ENCODE measurements around the gene AUTS2. TPM values are rescaled to one million over a fixed set of nuclear protein-coding genes. Genes with fewer than 3 reads are reported as not detected.

Gene AUTS2
- total and polyA plus RNA-seq, 10 of the 15 experiments (the other 5 are each of a cell fraction or from before 2014, with no cell fraction given): 6.4 to 55.6 (median 21.6) TPM

GRCh38 chr7:69739190-69739589, 140.9 kb downstream of the AUTS2 start (continued):
- TF ChIP-seq CTCF (IDR thresholded peaks at IDR 0.05 in 2 of 3, conservative IDR thresholded peaks at IDR 0.05 in 1 of 3; ENCODE audit: control insufficient read depth in 2 of 3, extremely low read depth in 1 of 3, insufficient read depth in 1 of 3, low read depth in 3 of 3, low read length in 3 of 3): no peak
- peak; percentile 93 for TF ChIP-seq BMI1 (IDR thresholded peaks at IDR 0.05; ENCODE audit: borderline replicate concordance)
- no peak for TF ChIP-seq HCFC1 (IDR thresholded peaks at IDR 0.05; ENCODE audit: low read length)
- TF ChIP-seq EP300 (IDR thresholded peaks at IDR 0.05; ENCODE audit: borderline replicate concordance in 1 of 2, control insufficient read depth in 1 of 2, low read depth in 2 of 2, low read length in 2 of 2): peak; percentile 97 to 98
- TF ChIP-seq EZH2 (IDR thresholded peaks at IDR 0.05; ENCODE audit: borderline replicate concordance, control insufficient read depth, low read depth, low read length): no peak
- TF ChIP-seq MXI1 (IDR thresholded peaks at IDR 0.05; ENCODE audit: low read depth, low read length): peak; percentile 53; the same call in 1 of the 2 replicates
- peak; percentile 90 for TF ChIP-seq ZNF24 (IDR thresholded peaks at IDR 0.05)
- no peak for TF ChIP-seq RB1 (IDR thresholded peaks at IDR 0.05; ENCODE audit: borderline replicate concordance)
- peak; percentile 100 for TF ChIP-seq IRF4 (IDR thresholded peaks at IDR 0.05; ENCODE audit: low read depth, low read length)
- TF ChIP-seq, protein P1, sequence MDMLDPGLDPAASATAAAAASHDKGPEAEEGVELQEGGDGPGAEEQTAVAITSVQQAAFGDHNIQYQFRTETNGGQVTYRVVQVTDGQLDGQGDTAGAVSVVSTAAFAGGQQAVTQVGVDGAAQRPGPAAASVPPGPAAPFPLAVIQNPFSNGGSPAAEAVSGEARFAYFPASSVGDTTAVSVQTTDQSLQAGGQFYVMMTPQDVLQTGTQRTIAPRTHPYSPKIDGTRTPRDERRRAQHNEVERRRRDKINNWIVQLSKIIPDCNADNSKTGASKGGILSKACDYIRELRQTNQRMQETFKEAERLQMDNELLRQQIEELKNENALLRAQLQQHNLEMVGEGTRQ (IDR thresholded peaks at IDR 0.05; ENCODE audit: borderline replicate concordance, low read depth, low read length): no peak
- no peak for TF ChIP-seq SUZ12 (IDR thresholded peaks at IDR 0.05; ENCODE audit: unreplicated experiment)
- no peak for TF ChIP-seq BRCA1 (IDR thresholded peaks at IDR 0.05; ENCODE audit: low read depth, low read length)
- no peak for TF ChIP-seq POLR2AphosphoS5 (IDR thresholded peaks at IDR 0.05; ENCODE audit: low read length)
- no peak for TF ChIP-seq RFX5 (IDR thresholded peaks at IDR 0.05; ENCODE audit: low read depth, low read length)
- no peak for TF ChIP-seq NRF1 (conservative IDR thresholded peaks at IDR 0.05; ENCODE audit: low read depth, low read length)
- peak; percentile 95 for TF ChIP-seq BACH1 (IDR thresholded peaks at IDR 0.05; ENCODE audit: borderline replicate concordance)
- TF ChIP-seq FOS (IDR thresholded peaks at IDR 0.05; ENCODE audit: borderline replicate concordance, extremely low read depth, insufficient read length): no peak
- TF ChIP-seq CHD1 (IDR thresholded peaks at IDR 0.05; ENCODE audit: low read depth, low read length): no peak
- no peak for TF ChIP-seq SIX5 (IDR thresholded peaks at IDR 0.05; ENCODE audit: low read depth, low read length, severe bottlenecking)
- no peak for TF ChIP-seq HDGF (IDR thresholded peaks at IDR 0.05)
- TF ChIP-seq FOXK2 (IDR thresholded peaks at IDR 0.05): no peak
- TF ChIP-seq, protein P2, sequence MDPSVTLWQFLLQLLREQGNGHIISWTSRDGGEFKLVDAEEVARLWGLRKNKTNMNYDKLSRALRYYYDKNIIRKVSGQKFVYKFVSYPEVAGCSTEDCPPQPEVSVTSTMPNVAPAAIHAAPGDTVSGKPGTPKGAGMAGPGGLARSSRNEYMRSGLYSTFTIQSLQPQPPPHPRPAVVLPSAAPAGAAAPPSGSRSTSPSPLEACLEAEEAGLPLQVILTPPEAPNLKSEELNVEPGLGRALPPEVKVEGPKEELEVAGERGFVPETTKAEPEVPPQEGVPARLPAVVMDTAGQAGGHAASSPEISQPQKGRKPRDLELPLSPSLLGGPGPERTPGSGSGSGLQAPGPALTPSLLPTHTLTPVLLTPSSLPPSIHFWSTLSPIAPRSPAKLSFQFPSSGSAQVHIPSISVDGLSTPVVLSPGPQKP (IDR thresholded peaks at IDR 0.05; ENCODE audit: low read depth, low read length): no peak
- TF ChIP-seq MTA3 (IDR thresholded peaks at IDR 0.05; ENCODE audit: borderline replicate concordance, low read length): peak; percentile 99
- peak; percentile 98 for TF ChIP-seq ZBED1 (IDR thresholded peaks at IDR 0.05; ENCODE audit: borderline replicate concordance)
- TF ChIP-seq, protein P3, sequence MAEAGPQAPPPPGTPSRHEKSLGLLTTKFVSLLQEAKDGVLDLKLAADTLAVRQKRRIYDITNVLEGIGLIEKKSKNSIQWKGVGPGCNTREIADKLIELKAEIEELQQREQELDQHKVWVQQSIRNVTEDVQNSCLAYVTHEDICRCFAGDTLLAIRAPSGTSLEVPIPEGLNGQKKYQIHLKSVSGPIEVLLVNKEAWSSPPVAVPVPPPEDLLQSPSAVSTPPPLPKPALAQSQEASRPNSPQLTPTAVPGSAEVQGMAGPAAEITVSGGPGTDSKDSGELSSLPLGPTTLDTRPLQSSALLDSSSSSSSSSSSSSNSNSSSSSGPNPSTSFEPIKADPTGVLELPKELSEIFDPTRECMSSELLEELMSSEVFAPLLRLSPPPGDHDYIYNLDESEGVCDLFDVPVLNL (IDR thresholded peaks at IDR 0.05; ENCODE audit: low read depth, low read length): no peak
- TF ChIP-seq KLF5 (IDR thresholded peaks at IDR 0.05; ENCODE audit: partially characterized antibody): no peak
- TF ChIP-seq NFYA (IDR thresholded peaks at IDR 0.05; ENCODE audit: borderline replicate concordance, low read depth, low read length): no peak
- no peak for TF ChIP-seq MAX (IDR thresholded peaks at IDR 0.05; ENCODE audit: low read depth, low read length)
- peak; percentile 61 for TF ChIP-seq SP1 (IDR thresholded peaks at IDR 0.05; ENCODE audit: low read depth, low read length)

Data from GM12878 (cell line).